IPS-15b (cell line): ENCODE measurements around the gene UBXN7.
"Not testable (repeated sequence)": the region's sequence is repeated elsewhere in the genome, so short reads cannot be mapped to it uniquely, and the experiment has no call there.

ENCODE experiments used
- H3K27me3 ChIP-seq: one replicate; pipeline ENCODE4 v1.6.1; 2013; ENCODE audit warnings: low read length; ENCODE audit not compliant: control insufficient read depth, insufficient read depth
- H3K36me3 ChIP-seq: one replicate; pipeline ENCODE4 v1.6.1; 2013; ENCODE audit warnings: low read length; ENCODE audit not compliant: control insufficient read depth, insufficient read depth
- H3K4me1 ChIP-seq: one replicate; pipeline ENCODE4 v1.6.1; 2013; ENCODE audit warnings: mild to moderate bottlenecking, low read length; ENCODE audit not compliant: control insufficient read depth, insufficient read depth
- H3K4me3 ChIP-seq: one replicate; pipeline ENCODE4 v1.5.1; 2013; ENCODE audit warnings: low read depth, low read length
- H3K9ac ChIP-seq: one replicate; pipeline ENCODE4 v1.6.1; 2013; ENCODE audit warnings: low read depth, mild to moderate bottlenecking, low read length
- H3K9me3 ChIP-seq: one replicate; pipeline ENCODE4 v1.6.1; 2013; ENCODE audit warnings: mild to moderate bottlenecking, low read length; ENCODE audit not compliant: control insufficient read depth, insufficient read depth

The UBXN7 gene

GRCh38 chr3:196350067-196350466, 82.2 kb downstream of the UBXN7 start:
- H3K36me3 ChIP-seq, result no peaks in the 10 kb centered on the region
- H3K27me3 ChIP-seq, result no peaks in the 10 kb centered on the region
- H3K9me3 ChIP-seq, result no peaks in the 10 kb centered on the region
- no peak overlapping the region for H3K4me3 ChIP-seq
- H3K9ac ChIP-seq, result no peak overlapping the region
- H3K4me1 ChIP-seq, result no peaks in the 10 kb centered on the region

GRCh38 chr3:196348698-196349097, 83.5 kb downstream of the UBXN7 start:
- no peaks in the 10 kb centered on the region for H3K27me3 ChIP-seq
- H3K36me3 ChIP-seq, result no peaks in the 10 kb centered on the region
- no peak overlapping the region for H3K9ac ChIP-seq
- no peak overlapping the region for H3K4me3 ChIP-seq
- no peaks in the 10 kb centered on the region for H3K4me1 ChIP-seq
- no peaks in the 10 kb centered on the region for H3K9me3 ChIP-seq

- Histone ChIP-seq H3K9me3 (no peaks in the 10 kb centered on the region), H3K27me3 (no peaks in the 10 kb centered on the region), H3K36me3 (no peaks in the 10 kb centered on the region), H3K4me3 (no peak overlapping the region), H3K4me1 (no peaks in the 10 kb centered on the region), H3K9ac (no peak overlapping the region)
Observed at GRCh38 chr3:196344663-196345062, 87.6 kb downstream of the UBXN7 start.

GRCh38 chr3:196343917-196344316, 88.3 kb downstream of the UBXN7 start:
- H3K4me1 ChIP-seq, result not testable (repeated sequence)

GRCh38 chr3:196341137-196341536, 91.1 kb downstream of the UBXN7 start:
- no peaks in the 10 kb centered on the region for H3K36me3 ChIP-seq
- no peak overlapping the region for H3K4me3 ChIP-seq
- H3K9me3 ChIP-seq, result no peaks in the 10 kb centered on the region
- H3K4me1 ChIP-seq, result no peaks in the 10 kb centered on the region
- no peak overlapping the region for H3K9ac ChIP-seq
- H3K27me3 ChIP-seq, result no peaks in the 10 kb centered on the region

More at GRCh38 chr3:196343917-196344316, 88.3 kb downstream of the UBXN7 start:
- not testable (repeated sequence) for H3K27me3 ChIP-seq, H3K9ac ChIP-seq, H3K9me3 ChIP-seq, H3K4me3 ChIP-seq, H3K36me3 ChIP-seq

- Histone ChIP-seq H3K36me3 (no peaks in the 10 kb centered on the region), H3K4me3 (no peak overlapping the region), H3K27me3 (no peaks in the 10 kb centered on the region), H3K9ac (no peak overlapping the region), H3K4me1 (no peaks in the 10 kb centered on the region), H3K9me3 (no peaks in the 10 kb centered on the region)
Observed at GRCh38 chr3:196340466-196340865, 91.8 kb downstream of the UBXN7 start.

GRCh38 chr3:196339493-196340254, 92.6 kb downstream of the UBXN7 start:
- no peaks in the 10 kb centered on the region for H3K4me1 ChIP-seq
- no peaks in the 10 kb centered on the region for H3K9me3 ChIP-seq
- no peaks in the 10 kb centered on the region for H3K36me3 ChIP-seq
- no peak overlapping the region for H3K4me3 ChIP-seq
- H3K27me3 ChIP-seq, result no peaks in the 10 kb centered on the region
- no peak overlapping the region for H3K9ac ChIP-seq

GRCh38 chr3:196339044-196339443, 93.2 kb downstream of the UBXN7 start:
- no peaks in the 10 kb centered on the region for H3K27me3 ChIP-seq
- no peak overlapping the region for H3K9ac ChIP-seq
- H3K36me3 ChIP-seq, result no peaks in the 10 kb centered on the region
- no peak overlapping the region for H3K4me3 ChIP-seq
- no peaks in the 10 kb centered on the region for H3K9me3 ChIP-seq
- no peaks in the 10 kb centered on the region for H3K4me1 ChIP-seq

- Histone ChIP-seq H3K9ac (no peak overlapping the region), H3K4me1 (no peaks in the 10 kb centered on the region), H3K36me3 (no peaks in the 10 kb centered on the region), H3K9me3 (no peaks in the 10 kb centered on the region), H3K4me3 (no peak overlapping the region), H3K27me3 (no peaks in the 10 kb centered on the region)
Observed at GRCh38 chr3:196336319-196337145, 95.7 kb downstream of the UBXN7 start.

- Histone ChIP-seq H3K9ac (no peak overlapping the region), H3K36me3 (no peaks in the 10 kb centered on the region)
Observed at GRCh38 chr3:196335503-196335948, 96.7 kb downstream of the UBXN7 start.

GRCh38 chr3:196334982-196335381, 97.2 kb downstream of the UBXN7 start:
- H3K9me3 ChIP-seq, result no peaks in the 10 kb centered on the region
- no peaks in the 10 kb centered on the region for H3K36me3 ChIP-seq
- no peak overlapping the region for H3K4me3 ChIP-seq
- no peaks in the 10 kb centered on the region for H3K4me1 ChIP-seq
- H3K27me3 ChIP-seq, result no peaks in the 10 kb centered on the region
- H3K9ac ChIP-seq, result no peak overlapping the region

More at GRCh38 chr3:196335503-196335948, 96.7 kb downstream of the UBXN7 start:
- no peaks in the 10 kb centered on the region for H3K4me1 ChIP-seq
- H3K27me3 ChIP-seq, result no peaks in the 10 kb centered on the region
- no peaks in the 10 kb centered on the region for H3K9me3 ChIP-seq
- no peak overlapping the region for H3K4me3 ChIP-seq

GRCh38 chr3:196332168-196332567, 100.1 kb downstream of the UBXN7 start:
- Histone ChIP-seq H3K9me3 (no peaks in the 10 kb centered on the region), H3K4me3 (no peak overlapping the region), H3K4me1 (no peaks in the 10 kb centered on the region), H3K27me3 (no peaks in the 10 kb centered on the region), H3K36me3 (no peaks in the 10 kb centered on the region), H3K9ac (no peak overlapping the region)
